ENCODE data around the gene HHAT.
"Not testable (repeated sequence)": the region's sequence is repeated elsewhere in the genome, so short reads cannot be mapped to it uniquely, and the experiment has no call there.

Gene HHAT

GRCh38 chr1:210647406-210648333, 319.0 kb downstream of the HHAT start:
- H3K27me3 Mint-ChIP-seq (ENCODE audit: low read depth), result no peaks in the 10 kb centered on the region
- H3K4me1 Mint-ChIP-seq (ENCODE audit: low read depth), result no peaks in the 10 kb centered on the region
- H3K36me3 Mint-ChIP-seq (ENCODE audit: low read depth), result no peaks in the 10 kb centered on the region
- no peak overlapping the region for H3K27ac Mint-ChIP-seq
- H3K4me3 Mint-ChIP-seq, result no peak overlapping the region
- H3K9me3 Mint-ChIP-seq, result no peaks in the 10 kb centered on the region

- H3K36me3 Mint-ChIP-seq (ENCODE audit: low read depth), result no peaks in the 10 kb centered on the region
- no peaks in the 10 kb centered on the region for H3K27me3 Mint-ChIP-seq (ENCODE audit: low read depth)
- no peaks in the 10 kb centered on the region for H3K4me1 Mint-ChIP-seq (ENCODE audit: low read depth)
- peaks cover 2% of the 10 kb centered on the region for H3K9me3 Mint-ChIP-seq
- no peak overlapping the region for H3K27ac Mint-ChIP-seq
- no peak overlapping the region for H3K4me3 Mint-ChIP-seq
Measured at GRCh38 chr1:210648588-210649269, 320.0 kb downstream of the HHAT start.

GRCh38 chr1:210650403-210650802, 321.7 kb downstream of the HHAT start:
- H3K27me3 Mint-ChIP-seq (ENCODE audit: low read depth), result no peaks in the 10 kb centered on the region
- no peak overlapping the region for H3K27ac Mint-ChIP-seq
- H3K9me3 Mint-ChIP-seq, result peaks cover 5% of the 10 kb centered on the region
- no peak overlapping the region for H3K4me3 Mint-ChIP-seq
- no peaks in the 10 kb centered on the region for H3K4me1 Mint-ChIP-seq (ENCODE audit: low read depth)
- no peaks in the 10 kb centered on the region for H3K36me3 Mint-ChIP-seq (ENCODE audit: low read depth)

GRCh38 chr1:210652329-210652954, 323.7 kb downstream of the HHAT start:
- Mint-ChIP-seq H3K4me3 (no peak overlapping the region), H3K36me3 (ENCODE audit: low read depth) (no peaks in the 10 kb centered on the region), H3K4me1 (ENCODE audit: low read depth) (no peaks in the 10 kb centered on the region), H3K27ac (no peak overlapping the region), H3K27me3 (ENCODE audit: low read depth) (no peaks in the 10 kb centered on the region), H3K9me3 (peaks cover 5% of the 10 kb centered on the region)

- Mint-ChIP-seq H3K4me3 (no peak overlapping the region), H3K36me3 (ENCODE audit: low read depth) (no peaks in the 10 kb centered on the region), H3K27me3 (ENCODE audit: low read depth) (no peaks in the 10 kb centered on the region)
Measured at GRCh38 chr1:210653771-210654170, 325.1 kb downstream of the HHAT start.

GRCh38 chr1:210654176-210654981, 325.7 kb downstream of the HHAT start:
- Mint-ChIP-seq H3K9me3 (peaks cover 5% of the 10 kb centered on the region), H3K4me1 (ENCODE audit: low read depth) (no peaks in the 10 kb centered on the region), H3K27me3 (ENCODE audit: low read depth) (no peaks in the 10 kb centered on the region), H3K36me3 (ENCODE audit: low read depth) (no peaks in the 10 kb centered on the region), H3K27ac (no peak overlapping the region), H3K4me3 (no peak overlapping the region)

More at GRCh38 chr1:210653771-210654170, 325.1 kb downstream of the HHAT start:
- Mint-ChIP-seq H3K4me1 (ENCODE audit: low read depth) (no peaks in the 10 kb centered on the region), H3K9me3 (peaks cover 5% of the 10 kb centered on the region), H3K27ac (no peak overlapping the region)

GRCh38 chr1:210655511-210655910, 326.8 kb downstream of the HHAT start:
- peaks cover 5% of the 10 kb centered on the region for H3K9me3 Mint-ChIP-seq
- H3K4me3 Mint-ChIP-seq, result no peak overlapping the region
- no peaks in the 10 kb centered on the region for H3K27me3 Mint-ChIP-seq (ENCODE audit: low read depth)
- H3K27ac Mint-ChIP-seq, result no peak overlapping the region
- no peaks in the 10 kb centered on the region for H3K4me1 Mint-ChIP-seq (ENCODE audit: low read depth)
- no peaks in the 10 kb centered on the region for H3K36me3 Mint-ChIP-seq (ENCODE audit: low read depth)

GRCh38 chr1:210657806-210658205, 329.1 kb downstream of the HHAT start:
- no peaks in the 10 kb centered on the region for H3K36me3 Mint-ChIP-seq (ENCODE audit: low read depth)
- H3K4me1 Mint-ChIP-seq (ENCODE audit: low read depth), result no peaks in the 10 kb centered on the region
- H3K27me3 Mint-ChIP-seq (ENCODE audit: low read depth), result no peaks in the 10 kb centered on the region
- peaks cover 5% of the 10 kb centered on the region for H3K9me3 Mint-ChIP-seq
- H3K27ac Mint-ChIP-seq, result no peak overlapping the region
- no peak overlapping the region for H3K4me3 Mint-ChIP-seq

GRCh38 chr1:210661520-210661919, 332.8 kb downstream of the HHAT start:
- H3K4me3 Mint-ChIP-seq; H3K27ac Mint-ChIP-seq; H3K27me3 Mint-ChIP-seq (ENCODE audit: low read depth); H3K36me3 Mint-ChIP-seq (ENCODE audit: low read depth); H3K9me3 Mint-ChIP-seq; H3K4me1 Mint-ChIP-seq (ENCODE audit: low read depth): not testable (repeated sequence)

GRCh38 chr1:210662291-210663050, 333.8 kb downstream of the HHAT start:
- H3K4me3 Mint-ChIP-seq, result no peak overlapping the region

GRCh38 chr1:210663730-210664573, 335.2 kb downstream of the HHAT start:
- Mint-ChIP-seq H3K4me1 (ENCODE audit: low read depth) (peaks cover 3% of the 10 kb centered on the region), H3K36me3 (ENCODE audit: low read depth) (no peaks in the 10 kb centered on the region), H3K4me3 (no peak overlapping the region), H3K27me3 (ENCODE audit: low read depth) (no peaks in the 10 kb centered on the region), H3K27ac (no peak overlapping the region), H3K9me3 (no peaks in the 10 kb centered on the region)

More at GRCh38 chr1:210662291-210663050, 333.8 kb downstream of the HHAT start:
- Mint-ChIP-seq H3K27ac (no peak overlapping the region), H3K4me1 (ENCODE audit: low read depth) (peaks cover 3% of the 10 kb centered on the region), H3K36me3 (ENCODE audit: low read depth) (no peaks in the 10 kb centered on the region), H3K9me3 (no peaks in the 10 kb centered on the region), H3K27me3 (ENCODE audit: low read depth) (no peaks in the 10 kb centered on the region)

GRCh38 chr1:210669951-210670350, 341.2 kb downstream of the HHAT start:
- Mint-ChIP-seq H3K36me3 (ENCODE audit: low read depth) (no peaks in the 10 kb centered on the region), H3K27me3 (ENCODE audit: low read depth) (no peaks in the 10 kb centered on the region), H3K4me3 (no peak overlapping the region), H3K4me1 (ENCODE audit: low read depth) (no peaks in the 10 kb centered on the region), H3K27ac (no peak overlapping the region), H3K9me3 (no peaks in the 10 kb centered on the region)

- Mint-ChIP-seq H3K4me1 (ENCODE audit: low read depth) (no peaks in the 10 kb centered on the region), H3K27ac (no peak overlapping the region), H3K36me3 (ENCODE audit: low read depth) (no peaks in the 10 kb centered on the region), H3K27me3 (ENCODE audit: low read depth) (peaks cover 5% of the 10 kb centered on the region), H3K9me3 (no peaks in the 10 kb centered on the region), H3K4me3 (no peak overlapping the region)
Measured at GRCh38 chr1:210674151-210674550, 345.4 kb downstream of the HHAT start.
